ENCODE data around the gene GSTO2.
A peak's percentile ranks its signal among the peaks of the same experiment; 100 is the strongest.
"Not testable (repeated sequence)": the region's sequence is repeated elsewhere in the genome, so short reads cannot be mapped to it uniquely, and the experiment has no call there.

The GSTO2 gene

DNA sequence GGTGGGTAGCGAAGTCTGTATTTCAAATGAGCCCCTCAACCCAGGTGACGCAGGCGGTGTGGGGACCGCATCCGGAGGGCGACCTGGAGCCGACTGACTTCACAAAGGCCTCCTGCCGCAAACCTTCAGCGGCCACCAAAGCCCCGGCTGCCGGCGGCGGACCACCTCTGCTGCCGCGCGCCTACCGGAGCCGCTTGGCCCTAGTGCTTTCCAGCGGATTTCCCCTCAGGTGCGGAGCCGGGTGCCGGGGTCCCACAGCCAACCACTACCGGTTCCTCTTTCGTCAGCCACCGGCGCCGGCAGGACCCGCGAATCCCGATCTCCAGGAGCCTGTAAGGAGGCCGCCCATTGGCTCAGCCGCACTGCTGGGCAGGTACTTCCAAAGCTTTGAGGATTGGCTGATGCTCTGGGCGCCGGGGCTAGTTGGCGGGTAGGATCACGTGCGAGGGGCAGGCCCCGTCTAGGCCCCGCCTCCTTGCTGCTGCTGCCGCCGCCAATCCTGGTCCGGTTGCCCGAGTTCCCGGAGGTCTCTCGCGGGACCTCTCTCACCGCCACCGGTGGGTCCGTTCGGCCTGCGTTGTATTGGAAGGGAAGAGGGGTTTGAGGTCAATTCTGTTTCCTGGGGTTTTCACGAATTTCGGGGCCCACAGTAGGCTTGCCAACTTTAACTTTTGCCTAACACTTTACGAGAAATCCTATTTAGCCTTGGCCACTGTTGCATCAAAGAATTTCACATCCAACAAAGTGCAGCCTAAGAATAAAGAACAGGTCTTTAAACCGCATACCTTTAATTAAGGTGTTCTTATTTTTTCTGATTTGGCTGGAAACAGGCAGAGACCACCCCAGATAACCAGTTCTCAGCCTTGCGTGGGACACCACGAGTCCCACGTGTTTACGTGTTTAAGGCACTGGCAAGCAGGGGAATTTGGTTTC lies at the start of gene GSTO2:
Gene GSTO2 (plus strand): TSS at position 472 of the 933 bp plus-strand sequence. CDS start 5,732 bp downstream, outside the sequence.
- peak within 1 kb of the TSS; percentile 93 for H3K4me3 ChIP-seq (ENCODE audit: low read length)
- peaks cover 14% of the 10 kb centered on the region for H3K4me1 ChIP-seq (ENCODE audit: insufficient read depth, low read length)
- H2AFZ ChIP-seq (ENCODE audit: low read depth, low read length): peak within 1 kb of the TSS; percentile 99
- peaks cover 23% of the 10 kb centered on the region for H3K36me3 ChIP-seq (ENCODE audit: insufficient read depth, low read length)
- no peaks in the 10 kb centered on the region for H3K27me3 ChIP-seq (ENCODE audit: insufficient read depth, low read length)
- no peaks in the 10 kb centered on the region for H3K9me3 ChIP-seq (ENCODE audit: low read length)

DNA sequence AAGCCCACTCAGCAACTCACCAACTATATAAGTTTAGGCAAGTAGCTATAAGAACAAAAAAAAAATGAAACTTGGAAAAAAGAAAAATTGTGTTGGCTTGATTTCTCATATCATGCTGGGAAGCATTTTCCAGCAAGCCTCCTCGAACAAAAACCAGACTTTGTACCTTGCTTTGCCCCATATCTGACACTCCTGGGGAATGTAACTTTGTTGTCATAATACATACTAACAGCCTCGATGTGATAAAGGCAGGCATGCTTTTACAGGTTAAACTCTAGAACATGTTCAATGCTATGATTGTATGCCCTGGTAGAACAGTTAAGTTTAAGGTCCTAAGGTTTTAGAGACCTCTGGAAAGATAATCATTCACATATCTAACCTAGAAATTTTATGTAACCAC lies 48.5 kb upstream of the GSTO2 start:
- H3K4me1 ChIP-seq (ENCODE audit: insufficient read depth, low read length): no peaks in the 10 kb centered on the region
- no peaks in the 10 kb centered on the region for H3K36me3 ChIP-seq (ENCODE audit: insufficient read depth, low read length)
- no peaks in the 10 kb centered on the region for H3K27me3 ChIP-seq (ENCODE audit: insufficient read depth, low read length)
- no peaks in the 10 kb centered on the region for H3K9me3 ChIP-seq (ENCODE audit: low read length)
- no peak overlapping the region for H3K4me3 ChIP-seq (ENCODE audit: low read length)
- H2AFZ ChIP-seq (ENCODE audit: low read depth, low read length): no peak overlapping the region

DNA sequence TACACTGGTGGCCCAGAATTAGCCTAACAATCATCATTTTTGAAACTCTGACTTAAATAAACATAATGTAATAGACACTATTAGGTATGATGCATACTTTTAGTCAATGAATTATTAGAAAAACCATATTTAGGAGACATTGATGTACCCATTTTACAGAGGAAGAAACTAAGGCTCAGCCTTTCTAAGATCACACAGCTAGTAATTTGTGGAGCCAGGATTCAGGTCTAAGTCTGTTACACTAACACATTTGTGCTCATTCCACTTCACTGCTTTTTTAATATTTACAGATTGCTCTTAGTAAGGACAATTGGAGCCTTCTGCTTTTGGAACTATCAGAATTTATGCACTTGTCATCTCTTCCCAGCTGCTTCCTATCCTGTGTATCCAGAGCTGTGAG lies 45.7 kb upstream of the GSTO2 start:
- Histone ChIP-seq H3K4me1 (ENCODE audit: insufficient read depth, low read length) (no peaks in the 10 kb centered on the region), H2AFZ (ENCODE audit: low read depth, low read length) (no peak overlapping the region), H3K36me3 (ENCODE audit: insufficient read depth, low read length) (no peaks in the 10 kb centered on the region), H3K4me3 (ENCODE audit: low read length) (no peak overlapping the region), H3K27me3 (ENCODE audit: insufficient read depth, low read length) (no peaks in the 10 kb centered on the region), H3K9me3 (ENCODE audit: low read length) (no peaks in the 10 kb centered on the region)

DNA sequence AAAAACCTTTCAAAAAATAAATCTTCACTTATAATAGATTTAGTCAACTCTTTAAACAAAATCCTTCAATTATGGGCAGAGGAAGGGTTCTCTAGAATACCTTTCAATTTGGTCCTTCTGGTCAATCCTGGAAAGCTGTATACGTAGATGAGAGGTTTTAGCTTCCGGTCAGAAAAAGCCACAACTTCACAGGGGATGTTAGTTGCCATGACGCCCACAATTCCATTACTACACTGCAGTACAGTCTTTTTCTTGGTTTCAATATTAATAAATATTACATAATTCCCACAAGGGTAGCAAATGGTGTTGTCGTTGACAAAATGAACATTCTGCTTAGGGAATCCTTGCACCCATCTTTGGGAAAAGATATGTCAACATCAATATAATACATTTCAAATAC lies 38.5 kb upstream of the GSTO2 start:
- Histone ChIP-seq H3K9me3 (ENCODE audit: low read length) (no peaks in the 10 kb centered on the region), H3K27me3 (ENCODE audit: insufficient read depth, low read length) (no peaks in the 10 kb centered on the region), H3K36me3 (ENCODE audit: insufficient read depth, low read length) (no peaks in the 10 kb centered on the region), H3K4me3 (ENCODE audit: low read length) (no peak overlapping the region), H3K4me1 (ENCODE audit: insufficient read depth, low read length) (peaks cover 7% of the 10 kb centered on the region), H2AFZ (ENCODE audit: low read depth, low read length) (no peak overlapping the region)

GRCh38 chr10:104231784-104232612 lies 37.0 kb upstream of the GSTO2 start, which contains the start of gene CFAP43:
TSS of gene CFAP43 (minus strand) at chr10:104232364. CDS start at chr10:104232246, 118 bp downstream.
- Histone ChIP-seq H3K4me1 (ENCODE audit: insufficient read depth, low read length) (peaks cover 7% of the 10 kb centered on the region), H3K36me3 (ENCODE audit: insufficient read depth, low read length) (no peaks in the 10 kb centered on the region), H2AFZ (ENCODE audit: low read depth, low read length) (peak within 1 kb of the TSS; percentile 98), H3K4me3 (ENCODE audit: low read length) (peak within 1 kb of the TSS; percentile 83), H3K27me3 (ENCODE audit: insufficient read depth, low read length) (no peaks in the 10 kb centered on the region), H3K9me3 (ENCODE audit: low read length) (no peaks in the 10 kb centered on the region)

- Histone ChIP-seq H3K36me3 (ENCODE audit: insufficient read depth, low read length) (no peaks in the 10 kb centered on the region), H3K9me3 (ENCODE audit: low read length) (no peaks in the 10 kb centered on the region), H3K4me3 (ENCODE audit: low read length) (peak overlapping the region; percentile 83), H3K27me3 (ENCODE audit: insufficient read depth, low read length) (no peaks in the 10 kb centered on the region), H2AFZ (ENCODE audit: low read depth, low read length) (peak overlapping the region; percentile 98), H3K4me1 (ENCODE audit: insufficient read depth, low read length) (peaks cover 7% of the 10 kb centered on the region)
Measured at GRCh38 chr10:104232613-104233102, 36.3 kb upstream of the GSTO2 start.

- Histone ChIP-seq H3K27me3 (ENCODE audit: insufficient read depth, low read length) (peaks cover 2% of the 10 kb centered on the region), H3K36me3 (ENCODE audit: insufficient read depth, low read length) (no peaks in the 10 kb centered on the region), H3K4me3 (ENCODE audit: low read length) (no peak overlapping the region), H3K9me3 (ENCODE audit: low read length) (no peaks in the 10 kb centered on the region), H3K4me1 (ENCODE audit: insufficient read depth, low read length) (peaks cover 7% of the 10 kb centered on the region), H2AFZ (ENCODE audit: low read depth, low read length) (no peak overlapping the region)
Measured at GRCh38 chr10:104233817-104234216, 35.2 kb upstream of the GSTO2 start.

- H3K4me1 ChIP-seq (ENCODE audit: insufficient read depth, low read length): peaks cover 7% of the 10 kb centered on the region
- H3K4me3 ChIP-seq (ENCODE audit: low read length): no peak overlapping the region
- H3K27me3 ChIP-seq (ENCODE audit: insufficient read depth, low read length): peaks cover 10% of the 10 kb centered on the region
- H3K36me3 ChIP-seq (ENCODE audit: insufficient read depth, low read length): no peaks in the 10 kb centered on the region
- no peak overlapping the region for H2AFZ ChIP-seq (ENCODE audit: low read depth, low read length)
- no peaks in the 10 kb centered on the region for H3K9me3 ChIP-seq (ENCODE audit: low read length)
Measured at GRCh38 chr10:104234934-104235333, 34.0 kb upstream of the GSTO2 start.

GRCh38 chr10:104235801-104236200 lies 33.2 kb upstream of the GSTO2 start:
- Histone ChIP-seq H2AFZ (ENCODE audit: low read depth, low read length) (no peak overlapping the region), H3K9me3 (ENCODE audit: low read length) (no peaks in the 10 kb centered on the region), H3K27me3 (ENCODE audit: insufficient read depth, low read length) (peaks cover 14% of the 10 kb centered on the region), H3K36me3 (ENCODE audit: insufficient read depth, low read length) (no peaks in the 10 kb centered on the region), H3K4me1 (ENCODE audit: insufficient read depth, low read length) (peaks cover 7% of the 10 kb centered on the region), H3K4me3 (ENCODE audit: low read length) (no peak overlapping the region)

GRCh38 chr10:104240078-104240477 lies 28.9 kb upstream of the GSTO2 start:
- no peaks in the 10 kb centered on the region for H3K9me3 ChIP-seq (ENCODE audit: low read length)
- H3K4me1 ChIP-seq (ENCODE audit: insufficient read depth, low read length): no peaks in the 10 kb centered on the region
- H3K4me3 ChIP-seq (ENCODE audit: low read length): no peak overlapping the region
- H3K27me3 ChIP-seq (ENCODE audit: insufficient read depth, low read length): peaks cover 14% of the 10 kb centered on the region
- H2AFZ ChIP-seq (ENCODE audit: low read depth, low read length): no peak overlapping the region
- no peaks in the 10 kb centered on the region for H3K36me3 ChIP-seq (ENCODE audit: insufficient read depth, low read length)

GRCh38 chr10:104242545-104242944 lies 26.4 kb upstream of the GSTO2 start:
- no peak overlapping the region for H3K4me3 ChIP-seq (ENCODE audit: low read length)
- H3K9me3 ChIP-seq (ENCODE audit: low read length): no peaks in the 10 kb centered on the region
- no peaks in the 10 kb centered on the region for H3K36me3 ChIP-seq (ENCODE audit: insufficient read depth, low read length)
- peaks cover 14% of the 10 kb centered on the region for H3K27me3 ChIP-seq (ENCODE audit: insufficient read depth, low read length)
- no peaks in the 10 kb centered on the region for H3K4me1 ChIP-seq (ENCODE audit: insufficient read depth, low read length)
- no peak overlapping the region for H2AFZ ChIP-seq (ENCODE audit: low read depth, low read length)

GRCh38 chr10:104243009-104243408 lies 26.0 kb upstream of the GSTO2 start:
- not testable (repeated sequence) for H3K4me3 ChIP-seq (ENCODE audit: low read length); H3K36me3 ChIP-seq (ENCODE audit: insufficient read depth, low read length); H2AFZ ChIP-seq (ENCODE audit: low read depth, low read length); H3K4me1 ChIP-seq (ENCODE audit: insufficient read depth, low read length); H3K9me3 ChIP-seq (ENCODE audit: low read length)
- peaks cover 14% of the 10 kb centered on the region for H3K27me3 ChIP-seq (ENCODE audit: insufficient read depth, low read length)

GRCh38 chr10:104243512-104243911 lies 25.5 kb upstream of the GSTO2 start:
- no peaks in the 10 kb centered on the region for H3K36me3 ChIP-seq (ENCODE audit: insufficient read depth, low read length)
- no peaks in the 10 kb centered on the region for H3K4me1 ChIP-seq (ENCODE audit: insufficient read depth, low read length)
- peaks cover 14% of the 10 kb centered on the region for H3K27me3 ChIP-seq (ENCODE audit: insufficient read depth, low read length)
- H3K4me3 ChIP-seq (ENCODE audit: low read length): no peak overlapping the region
- no peak overlapping the region for H2AFZ ChIP-seq (ENCODE audit: low read depth, low read length)
- no peaks in the 10 kb centered on the region for H3K9me3 ChIP-seq (ENCODE audit: low read length)

Measured in neuron (in vitro differentiated cells).